GM12864 (cell line): Measurements from ENCODE around the gene AKAP13.

ENCODE experiments used
- DNase-seq: peaks from one replicate; pipeline ENCODE4 v3.0.0-alpha.2; 2011; ENCODE audit warnings: low read depth
- H3K4me3 ChIP-seq: 2 replicates; pipeline ENCODE4 v1.5.1; 2011; ENCODE audit warnings: mild to moderate bottlenecking, low read depth, low read length, control low read depth
- CTCF ChIP-seq: IDR thresholded peaks from 2 replicates; pipeline ENCODE4 v1.5.1; 2011; ENCODE audit warnings: low read depth, mild to moderate bottlenecking, moderate library complexity, low read length, control low read depth, inconsistent platforms; ENCODE audit errors: missing control alignments

AKAP13 gene

GRCh38 chr15:85730001-85730820, 349.8 kb downstream of the AKAP13 start:
- no peak overlapping the region for H3K4me3 ChIP-seq
- peak; percentile 72 for TF ChIP-seq CTCF
- no peak for DNase-seq

DNA sequence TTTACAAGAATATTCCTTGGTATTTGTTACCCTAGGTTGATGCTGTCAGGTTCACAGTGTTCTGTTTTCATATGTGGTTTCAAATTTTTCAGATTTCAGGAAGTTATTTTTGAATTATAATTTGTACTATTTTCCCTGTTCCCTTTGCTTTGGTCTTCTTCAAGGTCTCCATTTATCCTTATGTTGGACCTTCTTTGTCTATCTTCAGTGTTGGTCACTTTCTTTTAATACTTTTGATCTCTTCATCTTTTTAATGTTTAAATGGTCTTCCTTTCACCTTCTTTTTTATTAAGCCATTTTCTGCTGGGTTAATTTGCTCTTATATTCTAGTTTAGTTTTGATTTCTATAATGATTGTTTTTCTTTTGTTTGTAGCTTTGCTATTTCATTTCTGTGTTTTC, 353.0 kb downstream of the AKAP13 start:
- no peak for TF ChIP-seq CTCF
- no peak overlapping the region for H3K4me3 ChIP-seq
- DNase-seq = no peak

DNA sequence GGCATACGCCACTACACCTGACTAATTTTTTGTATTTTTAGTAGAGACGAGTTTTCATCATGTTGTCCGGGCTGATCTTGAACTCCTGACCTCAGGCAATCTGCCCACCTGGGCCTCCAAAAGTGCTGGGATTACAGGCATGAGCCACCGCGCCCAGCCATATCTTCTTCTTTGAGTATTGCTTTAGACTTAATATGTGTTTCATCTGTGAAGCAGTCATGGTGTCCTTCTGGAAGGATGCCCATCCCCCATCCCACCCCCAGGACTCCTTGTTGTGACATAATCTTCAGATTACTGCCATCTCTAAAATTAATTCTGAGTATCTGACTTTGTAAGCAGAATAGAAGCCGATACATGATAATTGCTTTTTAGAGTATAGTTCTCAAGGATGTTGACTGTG, 356.7 kb downstream of the AKAP13 start:
- no peak overlapping the region for H3K4me3 ChIP-seq
- no peak for DNase-seq
- no peak for TF ChIP-seq CTCF

DNA sequence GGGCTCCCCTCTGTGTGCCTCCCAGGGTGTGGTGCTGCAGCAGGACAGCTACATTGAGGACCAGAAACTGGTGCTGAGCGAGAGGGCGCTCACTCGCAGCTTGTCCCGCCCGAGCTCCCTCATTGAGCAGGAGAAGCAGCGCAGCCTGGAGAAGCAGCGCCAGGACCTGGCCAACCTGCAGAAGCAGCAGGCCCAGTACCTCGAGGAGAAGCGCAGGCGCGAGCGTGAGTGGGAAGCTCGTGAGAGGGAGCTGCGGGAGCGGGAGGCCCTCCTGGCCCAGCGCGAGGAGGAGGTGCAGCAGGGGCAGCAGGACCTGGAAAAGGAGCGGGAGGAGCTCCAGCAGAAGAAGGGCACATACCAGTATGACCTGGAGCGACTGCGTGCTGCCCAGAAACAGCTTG, 360.6 kb downstream of the AKAP13 start:
- TF ChIP-seq CTCF = no peak
- DNase-seq = no peak
- no peak overlapping the region for H3K4me3 ChIP-seq

DNA sequence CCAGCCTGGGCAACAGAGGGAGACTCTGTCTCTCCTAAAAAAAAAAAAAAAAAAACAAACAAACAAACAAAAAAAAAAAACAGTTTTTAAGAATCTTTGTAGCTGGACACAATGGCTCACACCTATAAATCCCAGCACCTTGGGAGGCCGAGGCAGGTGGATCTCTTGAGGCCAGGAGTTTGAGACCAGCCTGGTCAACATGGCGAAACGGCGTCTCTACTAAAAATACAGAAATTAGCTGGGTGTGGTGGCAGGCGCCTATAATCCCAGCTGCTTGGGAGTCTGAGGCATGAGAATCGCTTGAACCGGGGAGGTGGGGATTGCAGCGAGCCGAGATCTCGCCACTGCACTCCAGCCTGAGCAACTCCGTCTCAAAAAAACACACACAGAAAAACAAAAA, 361.3 kb downstream of the AKAP13 start:
- no peak for TF ChIP-seq CTCF
- no peak for DNase-seq
- no peak overlapping the region for H3K4me3 ChIP-seq

- no peak for TF ChIP-seq CTCF
- no peak for DNase-seq
- no peak overlapping the region for H3K4me3 ChIP-seq
Measured at GRCh38 chr15:85742186-85742821, 361.9 kb downstream of the AKAP13 start.

DNA sequence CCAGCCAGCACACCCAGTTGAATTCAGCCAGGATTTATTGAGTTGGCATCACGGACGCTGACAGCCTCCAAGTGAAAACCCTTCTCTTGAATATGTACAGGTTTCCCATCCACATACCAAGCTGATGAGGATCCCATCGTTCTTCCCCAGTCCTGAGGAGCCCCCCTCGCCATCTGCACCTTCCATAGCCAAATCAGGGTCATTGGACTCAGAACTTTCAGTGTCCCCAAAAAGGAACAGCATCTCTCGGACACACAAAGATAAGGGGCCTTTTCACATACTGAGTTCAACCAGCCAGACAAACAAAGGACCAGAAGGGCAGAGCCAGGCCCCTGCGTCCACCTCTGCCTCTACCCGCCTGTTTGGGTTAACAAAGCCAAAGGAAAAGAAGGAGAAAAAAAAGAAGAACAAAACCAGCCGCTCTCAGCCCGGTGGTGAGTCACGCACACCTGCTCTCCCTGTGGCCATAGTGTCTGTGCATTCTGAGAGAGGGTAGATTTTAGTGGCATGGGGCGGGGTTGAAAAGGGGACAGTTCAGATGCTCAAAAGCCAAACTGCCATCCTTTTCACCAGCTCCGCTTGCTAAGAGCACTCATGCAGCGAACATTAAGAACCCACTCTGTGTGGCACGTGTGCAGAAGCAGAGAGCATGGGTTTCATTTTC, 363.1 kb downstream of the AKAP13 start:
- no peak for DNase-seq
- no peak for TF ChIP-seq CTCF

More for the DNA sequence above, 363.1 kb downstream of the AKAP13 start:
- H3K4me3 ChIP-seq = no peak overlapping the region
